ENCODE data around the gene ACOT7.
"Not testable (repeated sequence)": the region's sequence is repeated elsewhere in the genome, so short reads cannot be mapped to it uniquely, and the experiment has no call there.

GRCh38 chr1:6219641-6220040, 173.9 kb downstream of the ACOT7 start:
- TF ChIP-seq POLR2A (IDR thresholded peaks at IDR 0.05; ENCODE audit: low read depth, low read length); TAF1 (IDR thresholded peaks at IDR 0.05; ENCODE audit: low read depth, low read length); PAX5 (IDR thresholded peaks at IDR 0.05; ENCODE audit: insufficient read depth, low read length, severe bottlenecking); POLR2AphosphoS5 (IDR thresholded peaks at IDR 0.05; ENCODE audit: low read depth, low read length); POU2F2 (IDR thresholded peaks at IDR 0.05; ENCODE audit: low read depth, low read length); SPI1 (IDR thresholded peaks at IDR 0.05; ENCODE audit: low read depth, low read length): not testable (repeated sequence)

All from GM12891 (cell line).